Left lung (tissue), 10 donors: ENCODE data around the gene UBA52. TPM values are rescaled to one million over a fixed set of nuclear protein-coding genes. Genes with fewer than 3 reads are reported as not detected.

ENCODE experiments used
- ATAC-seq: fragments of 200-7000 bp; cut with Tn5 transposase; one replicate; pipeline ENCODE4 v1.9.1; 2020; ENCODE audit warnings: moderate library complexity
- DNase-seq, 4 donors: peaks; one replicate each; pipeline ENCODE4 v3.0.0-alpha.2; 2013 to 2020
- H3K27ac ChIP-seq, 2 donors: fragments of 200-600 bp; sonication (generic) in 1 of 2; one replicate each; pipeline versions ENCODE4 v1.5.0 to v1.8.0; 2020 to 2021
- H3K27me3 ChIP-seq, 2 donors: fragments of 200-600 bp; sonication (generic) in 1 of 2; one replicate each; pipeline versions ENCODE4 v1.5.0 to v1.8.0; 2020 to 2021
- H3K36me3 ChIP-seq, 2 donors: fragments of 200-600 bp; sonication (generic) in 1 of 2; one replicate each; pipeline versions ENCODE4 v1.5.0 to v1.8.0; 2020 to 2021
- H3K4me1 ChIP-seq, 2 donors: fragments of 200-600 bp; one replicate each; pipeline ENCODE4 v1.8.0; 2021
- H3K4me3 ChIP-seq, 2 donors: fragments of 200-600 bp; sonication (generic) in 1 of 2; one replicate each; pipeline versions ENCODE4 v1.5.0 to v1.8.0; 2020 to 2021; ENCODE audit warnings: mild to moderate bottlenecking in 1 of 2
- H3K9me3 ChIP-seq, 2 donors: fragments of 200-600 bp; sonication (generic) in 1 of 2; one replicate each; pipeline versions ENCODE4 v1.5.0 to v1.8.0; 2020 to 2021
- CTCF ChIP-seq, 2 donors: fragments of 200-600 bp; sonication (generic) in 1 of 2; IDR thresholded peaks; one replicate each; pipeline versions ENCODE4 v1.5.0 to v1.8.0; 2021; ENCODE audit warnings: antibody characterized with exemption in 2 of 2
- intact Hi-C, 2 donors: fragments of 100-400 bp; cut with DNase I; formaldehyde crosslinking; loops; one replicate each; pipeline versions ENCODE4 v1.11.2 to v1.14.2; 2022
- polyA plus RNA-seq, 6 donors: library from polyadenylated mRNA; unstranded; fragments of 120-200 nt; gene quantifications; one replicate each; pipeline ENCODE4 v1.2.1, GENCODE V29; 2013; ENCODE audit not compliant: insufficient read length in 6 of 6
- total RNA-seq, 2 donors: library from RNA; stranded (reverse); fragmentation: NEBNext Ultra II Directional; extraction: Animal tissue kit (Norgen Biotek cat#: 25700); gene quantifications; one replicate each; pipeline ENCODE4 v1.2.1, GENCODE V29; 2021
- donor health status: DM: no; HTN: yes; CAD: no.
- donor health status: DM: no; HTN: no; CAD: no.

Gene UBA52
- total and polyA plus RNA-seq, 8 donors, result 875 to 1,008 (median 931) TPM

DNA sequence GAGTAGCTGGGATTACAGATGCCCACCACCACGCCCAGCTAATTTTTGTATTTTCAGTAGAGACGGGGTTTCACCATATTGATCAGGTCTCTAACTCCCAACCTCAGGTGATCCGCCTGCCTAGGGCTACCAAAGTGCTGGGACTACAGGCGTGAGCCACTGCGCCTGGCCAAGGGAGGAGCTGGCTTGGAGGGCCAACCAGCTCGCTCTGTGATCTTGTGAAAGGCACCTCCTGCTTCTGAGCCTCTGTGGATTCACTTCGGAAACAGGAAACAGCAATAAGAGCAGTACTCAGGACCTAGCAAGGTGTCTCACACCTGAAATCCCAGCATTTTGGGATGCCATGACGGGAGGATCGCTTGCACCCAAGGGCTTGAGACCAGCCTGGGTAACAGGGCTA is 47.8 kb upstream of the UBA52 start:
- ATAC-seq, result no peak
- intact Hi-C loops, result no loop called here
- no peak for TF ChIP-seq CTCF (IDR thresholded peaks at IDR 0.05)

DNA sequence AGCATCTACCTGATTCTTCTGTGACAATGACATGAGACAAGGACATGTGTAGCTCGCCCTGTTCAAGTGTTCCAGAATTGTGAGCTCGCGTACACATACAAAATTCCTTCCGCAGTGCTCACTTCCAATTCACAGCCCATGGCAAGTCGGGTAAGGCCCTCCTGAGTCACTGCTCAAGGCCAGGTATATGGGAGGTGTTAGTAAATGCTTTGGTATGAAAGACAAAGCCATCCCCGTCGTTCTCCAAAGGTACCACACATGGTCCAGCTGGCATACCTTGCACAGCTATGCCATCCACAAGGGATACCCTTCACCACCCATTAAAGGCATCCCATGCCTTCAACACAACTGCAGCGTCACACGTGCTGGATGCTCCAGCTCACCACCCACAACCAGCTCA is 45.3 kb upstream of the UBA52 start:
- no peak for ATAC-seq
- Histone ChIP-seq H3K36me3 (peaks cover 0 to 6% of the 10 kb centered on the region in 2 donors), H3K4me3 (no peak overlapping the region), H3K27me3 (no peaks in the 10 kb centered on the region), H3K27ac (no peak overlapping the region), H3K4me1 (peaks cover 0 to 5% of the 10 kb centered on the region in 2 donors), H3K9me3 (no peaks in the 10 kb centered on the region)
- no peak for TF ChIP-seq CTCF (IDR thresholded peaks at IDR 0.05)
- DNase-seq, result no peak
- intact Hi-C loops, result no loop called here

More for the DNA sequence above, 47.8 kb upstream of the UBA52 start:
- H3K36me3 ChIP-seq, result no peaks in the 10 kb centered on the region
- H3K27ac ChIP-seq, result no peak overlapping the region
- H3K4me3 ChIP-seq, result no peak overlapping the region
- H3K9me3 ChIP-seq, result no peaks in the 10 kb centered on the region
- H3K4me1 ChIP-seq, result peaks cover 13 to 20% of the 10 kb centered on the region in 2 donors
- no peaks in the 10 kb centered on the region for H3K27me3 ChIP-seq
- no peak for DNase-seq

DNA sequence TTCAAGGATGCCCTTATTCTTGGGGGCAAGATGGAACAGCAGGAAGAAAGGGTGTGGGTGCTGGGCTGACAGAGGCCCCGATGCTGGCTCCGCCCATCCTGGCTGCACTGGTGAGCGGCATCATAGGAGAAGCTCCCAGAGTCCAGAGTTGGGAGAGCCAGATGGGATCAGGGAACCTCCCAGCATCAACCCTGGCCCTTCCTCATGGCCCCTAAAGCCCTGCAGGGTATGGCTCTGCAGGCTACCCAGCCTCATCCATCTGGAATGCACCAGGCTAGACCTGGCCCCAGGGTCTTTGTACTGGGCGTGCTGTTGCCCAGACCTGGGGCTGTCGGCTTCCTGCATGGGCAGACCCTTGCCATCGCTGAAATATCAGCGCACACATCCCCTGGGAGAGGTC is 41.9 kb upstream of the UBA52 start:
- peaks cover 0 to 39% of the 10 kb centered on the region in 2 donors for H3K36me3 ChIP-seq
- no peaks in the 10 kb centered on the region for H3K4me1 ChIP-seq
- no peak overlapping the region for H3K27ac ChIP-seq
- TF ChIP-seq CTCF (IDR thresholded peaks at IDR 0.05), result no peak
- no peaks in the 10 kb centered on the region for H3K9me3 ChIP-seq
- no peak overlapping the region for H3K4me3 ChIP-seq
- ATAC-seq (no peak), DNase-seq (no peak)
- H3K27me3 ChIP-seq, result no peaks in the 10 kb centered on the region
- intact Hi-C loops, result no loop called here

DNA sequence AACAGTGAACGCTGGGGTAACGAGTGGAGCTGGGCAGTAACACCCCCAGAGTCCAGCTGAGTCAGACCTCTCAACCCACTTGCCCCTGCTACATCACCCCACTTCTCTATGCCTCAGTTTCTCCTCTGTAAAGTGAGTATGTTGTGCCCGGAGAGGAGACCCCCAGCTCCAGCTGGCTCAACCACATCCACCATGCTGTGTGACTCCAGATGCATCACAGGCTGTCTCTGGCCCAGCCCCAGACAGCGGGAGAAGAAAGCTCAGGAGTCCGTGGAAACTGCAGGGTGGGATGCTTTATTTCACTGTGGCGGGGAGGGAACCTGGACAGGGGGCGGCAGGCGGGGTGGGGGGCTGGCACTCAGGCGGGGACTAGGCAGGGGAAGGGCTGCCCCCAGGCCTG is 40.2 kb upstream of the UBA52 start:
- H3K9me3 ChIP-seq, result no peaks in the 10 kb centered on the region
- TF ChIP-seq CTCF (IDR thresholded peaks at IDR 0.05), result no peak
- ATAC-seq, result no peak
- no peak for DNase-seq
- no peaks in the 10 kb centered on the region for H3K4me1 ChIP-seq
- no peak overlapping the region for H3K4me3 ChIP-seq
- no peak overlapping the region for H3K27ac ChIP-seq
- no peaks in the 10 kb centered on the region for H3K27me3 ChIP-seq
- H3K36me3 ChIP-seq, result peaks cover 0 to 56% of the 10 kb centered on the region in 2 donors
- intact Hi-C loops, result no loop called here

GRCh38 chr19:18532168-18532890 is 39.3 kb upstream of the UBA52 start:
- TF ChIP-seq CTCF (IDR thresholded peaks at IDR 0.05), result no peak
- DNase-seq (no peak), ATAC-seq (no peak)
- Histone ChIP-seq H3K4me3 (no peak overlapping the region), H3K27me3 (no peaks in the 10 kb centered on the region), H3K9me3 (no peaks in the 10 kb centered on the region), H3K36me3 (peaks cover 0 to 65% of the 10 kb centered on the region in 2 donors), H3K4me1 (no peaks in the 10 kb centered on the region), H3K27ac (no peak overlapping the region)
- intact Hi-C loops, result no loop called here
